GM12878 (cell line): Measurements from ENCODE around the gene CARMIL3.

ENCODE experiments used
- BCLAF1 ChIP-seq: fragments of 450-650 bp; IDR thresholded peaks from 2 replicates; pipeline ENCODE4 v1.6.1; 2017; ENCODE audit warnings: antibody characterized with exemption, mild to moderate bottlenecking, moderate library complexity
- CREB1 ChIP-seq: IDR thresholded peaks from 2 replicates; pipeline ENCODE4 v1.6.1; 2012; ENCODE audit warnings: low read depth, mild to moderate bottlenecking, inconsistent platforms
- CTCF ChIP-seq, 3 experiments: IDR thresholded peaks in 2 of 3; conservative IDR thresholded peaks in 1 of 3; 2 replicates each; pipeline ENCODE4 v1.5.1; 2011; ENCODE audit warnings: low read depth in 3 of 3, low read length in 3 of 3, mild to moderate bottlenecking in 3 of 3, control low read depth in 2 of 3, moderate library complexity in 2 of 3, inconsistent platforms in 1 of 3, mixed read lengths in 1 of 3; ENCODE audit not compliant: control insufficient read depth in 2 of 3, insufficient read depth in 1 of 3; ENCODE audit errors: extremely low read depth in 1 of 3
- FOS ChIP-seq: IDR thresholded peaks from 3 replicates; pipeline ENCODE4 v1.6.1; 2011; ENCODE audit warnings: borderline replicate concordance; ENCODE audit not compliant: insufficient read length; ENCODE audit errors: extremely low read depth
- MAX ChIP-seq: IDR thresholded peaks from 2 replicates; pipeline ENCODE4 v1.6.1; 2012; ENCODE audit warnings: low read depth, low read length, improper control_type of control experiment
- MYB ChIP-seq: fragments of 150-350 bp; IDR thresholded peaks from 2 replicates; pipeline ENCODE4 v1.6.1; 2014; ENCODE audit warnings: mild to moderate bottlenecking, low read depth, low read length, borderline replicate concordance
- POLR2AphosphoS2 ChIP-seq: IDR thresholded peaks from 2 replicates; pipeline ENCODE4 v1.6.1; 2011; ENCODE audit warnings: low read depth, mild to moderate bottlenecking, low read length, improper control_type of control experiment, moderate library complexity
- POLR2AphosphoS5 ChIP-seq: IDR thresholded peaks from 2 replicates; pipeline ENCODE4 v1.6.1; 2011; ENCODE audit warnings: mild to moderate bottlenecking, low read length, inconsistent platforms
- RFX5 ChIP-seq: IDR thresholded peaks from 2 replicates; pipeline ENCODE4 v1.6.1; 2011; ENCODE audit warnings: low read depth, low read length, improper control_type of control experiment
- YBX1 ChIP-seq: fragments of 450-650 bp; IDR thresholded peaks from 2 replicates; pipeline ENCODE4 v1.6.1; 2016; ENCODE audit warnings: antibody characterized with exemption
- ZSCAN29 ChIP-seq: fragments of 450-650 bp; IDR thresholded peaks from 2 replicates; pipeline ENCODE4 v1.6.1; 2017; ENCODE audit warnings: mild to moderate bottlenecking, moderate library complexity
- ZZZ3 ChIP-seq: IDR thresholded peaks from 2 replicates; pipeline ENCODE4 v1.6.1; 2011; ENCODE audit warnings: low read depth; ENCODE audit not compliant: control insufficient read depth, insufficient read length

- no peak for TF ChIP-seq POLR2AphosphoS2
- TF ChIP-seq CREB1: no peak
- TF ChIP-seq YBX1: no peak
- TF ChIP-seq MAX: no peak
- no peak for TF ChIP-seq RFX5
- no peak for TF ChIP-seq FOS
- TF ChIP-seq ZZZ3: no peak
- no peak for TF ChIP-seq CTCF (IDR thresholded peaks at IDR 0.05 in 2 of 3, conservative IDR thresholded peaks at IDR 0.05 in 1 of 3; ENCODE audit: control insufficient read depth in 2 of 3, extremely low read depth in 1 of 3, insufficient read depth in 1 of 3, low read depth in 3 of 3, low read length in 3 of 3)
- TF ChIP-seq BCLAF1: no peak
- TF ChIP-seq MYB: no peak
- TF ChIP-seq ZSCAN29: peak; percentile 71; the same call in 1 of the 2 replicates
- TF ChIP-seq POLR2AphosphoS5: no peak
Observed at GRCh38 chr14:24080888-24081738, 29.3 kb downstream of the CARMIL3 start.
